Fibroblast of pulmonary artery (primary cell): ENCODE data around the gene CARHSP1.
"Not testable (repeated sequence)": the region's sequence is repeated elsewhere in the genome, so short reads cannot be mapped to it uniquely, and the experiment has no call there.

Source experiments
- DNase-seq: peaks from one replicate; pipeline ENCODE4 v3.0.0-alpha.2; 2010; ENCODE audit warnings: low read depth
- H3K4me3 ChIP-seq: replicated peaks from 2 replicates; pipeline ENCODE4 v1.5.1; 2011; ENCODE audit warnings: low read depth, mild to moderate bottlenecking, control low read depth, low read length, moderate library complexity
- TF ChIP-seq, protein P1 (sequence below): IDR thresholded peaks from 2 replicates; pipeline ENCODE4 v1.5.1; 2011; ENCODE audit warnings: mild to moderate bottlenecking, control low read depth, low read length, inconsistent platforms; ENCODE audit errors: missing control alignments

CARHSP1 gene

DNA sequence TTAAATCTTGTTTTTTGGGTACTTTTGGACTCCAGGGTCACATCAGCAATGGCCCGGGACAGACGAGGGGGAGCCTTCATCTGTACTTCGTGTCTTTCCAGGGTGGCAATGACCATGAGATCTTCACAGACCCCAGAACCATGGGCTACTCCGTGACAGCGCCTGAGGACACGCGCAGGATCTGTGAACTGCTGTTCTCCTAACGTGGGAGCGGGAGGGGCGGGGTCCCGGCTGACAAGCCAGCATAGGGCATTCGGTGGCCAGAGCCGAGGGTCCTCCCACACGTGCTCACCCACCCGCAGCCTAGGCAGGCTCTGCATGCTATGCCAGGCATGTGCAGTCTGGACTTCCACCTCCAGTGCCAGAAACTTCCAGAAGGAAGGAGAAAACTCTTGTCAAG, 21.2 kb downstream of the CARHSP1 start:
- TF ChIP-seq, protein P1, sequence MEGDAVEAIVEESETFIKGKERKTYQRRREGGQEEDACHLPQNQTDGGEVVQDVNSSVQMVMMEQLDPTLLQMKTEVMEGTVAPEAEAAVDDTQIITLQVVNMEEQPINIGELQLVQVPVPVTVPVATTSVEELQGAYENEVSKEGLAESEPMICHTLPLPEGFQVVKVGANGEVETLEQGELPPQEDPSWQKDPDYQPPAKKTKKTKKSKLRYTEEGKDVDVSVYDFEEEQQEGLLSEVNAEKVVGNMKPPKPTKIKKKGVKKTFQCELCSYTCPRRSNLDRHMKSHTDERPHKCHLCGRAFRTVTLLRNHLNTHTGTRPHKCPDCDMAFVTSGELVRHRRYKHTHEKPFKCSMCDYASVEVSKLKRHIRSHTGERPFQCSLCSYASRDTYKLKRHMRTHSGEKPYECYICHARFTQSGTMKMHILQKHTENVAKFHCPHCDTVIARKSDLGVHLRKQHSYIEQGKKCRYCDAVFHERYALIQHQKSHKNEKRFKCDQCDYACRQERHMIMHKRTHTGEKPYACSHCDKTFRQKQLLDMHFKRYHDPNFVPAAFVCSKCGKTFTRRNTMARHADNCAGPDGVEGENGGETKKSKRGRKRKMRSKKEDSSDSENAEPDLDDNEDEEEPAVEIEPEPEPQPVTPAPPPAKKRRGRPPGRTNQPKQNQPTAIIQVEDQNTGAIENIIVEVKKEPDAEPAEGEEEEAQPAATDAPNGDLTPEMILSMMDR: no peak
- DNase-seq: no peak
- H3K4me3 ChIP-seq: no peak overlapping the region

GRCh38 chr16:8847145-8847544, 21.7 kb downstream of the CARHSP1 start:
- TF ChIP-seq, protein P1: no peak

GRCh38 chr16:8846401-8846932, 22.3 kb downstream of the CARHSP1 start:
- no peak overlapping the region for H3K4me3 ChIP-seq
- TF ChIP-seq, protein P1: no peak
- DNase-seq: no peak

More at GRCh38 chr16:8847145-8847544, 21.7 kb downstream of the CARHSP1 start:
- no peak for DNase-seq
- no peak overlapping the region for H3K4me3 ChIP-seq

- no peak overlapping the region for H3K4me3 ChIP-seq
- TF ChIP-seq, protein P1: no peak
- no peak for DNase-seq
Observed at GRCh38 chr16:8845699-8846298, 23.0 kb downstream of the CARHSP1 start.

- H3K4me3 ChIP-seq, DNase-seq: not testable (repeated sequence)
Observed at GRCh38 chr16:8843296-8843695, 25.5 kb downstream of the CARHSP1 start.

GRCh38 chr16:8842016-8842415, 26.8 kb downstream of the CARHSP1 start:
- DNase-seq, H3K4me3 ChIP-seq: not testable (repeated sequence)

DNA sequence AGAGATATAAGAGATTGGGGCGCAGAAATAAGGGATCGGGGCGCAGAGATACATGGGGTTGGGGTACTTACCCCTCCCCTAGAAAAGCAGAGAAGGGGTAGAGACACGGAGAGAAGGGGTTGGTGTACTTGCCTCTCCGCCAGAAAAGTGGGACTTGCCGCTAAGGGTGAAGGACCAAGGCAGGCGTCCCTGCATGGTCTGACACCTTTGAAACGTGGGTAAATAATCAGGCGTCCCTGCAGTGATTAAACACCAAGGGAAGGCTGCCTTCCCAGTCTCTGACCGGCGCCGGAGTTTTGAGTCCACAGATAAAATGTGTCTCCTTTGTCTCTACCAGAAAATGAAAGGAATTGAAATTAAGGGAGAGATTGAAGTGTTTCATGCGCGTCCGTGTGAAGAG, 31.2 kb downstream of the CARHSP1 start:
- not testable (repeated sequence) for DNase-seq

DNA sequence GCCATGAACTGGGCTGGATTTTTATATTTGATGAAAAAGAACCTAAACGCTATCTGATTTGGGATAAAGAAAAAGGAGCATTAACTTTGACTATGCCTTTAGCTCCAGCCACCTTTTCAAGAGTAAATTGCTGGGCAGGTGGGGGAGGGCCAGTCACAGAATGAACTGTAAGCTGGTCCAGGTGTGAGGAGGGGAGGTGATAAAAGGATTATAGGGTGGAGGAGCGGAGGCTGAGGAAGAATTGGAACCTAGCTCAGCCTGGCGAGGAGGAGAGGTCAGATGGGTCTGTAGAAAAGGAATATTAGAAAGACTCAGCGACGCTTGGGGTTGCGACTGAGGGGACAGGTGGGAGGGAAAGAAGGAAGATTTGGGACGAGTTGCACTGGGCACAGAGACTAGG, 32.0 kb downstream of the CARHSP1 start:
- not testable (repeated sequence) for H3K4me3 ChIP-seq, DNase-seq

More for the DNA sequence above, 31.2 kb downstream of the CARHSP1 start:
- H3K4me3 ChIP-seq: not testable (repeated sequence)

GRCh38 chr16:8832717-8833105, 36.1 kb downstream of the CARHSP1 start:
- TF ChIP-seq, protein P1: no peak

More at GRCh38 chr16:8832717-8833105, 36.1 kb downstream of the CARHSP1 start:
- no peak for DNase-seq
- H3K4me3 ChIP-seq: no peak overlapping the region
